Left hindlimb (tissue), 1 donor: Measurements from ENCODE around the gene PEX11B.
A peak's percentile ranks its signal among the peaks of the same experiment; 100 is the strongest.

ENCODE experiments used
- DNase-seq: peaks from one replicate; pipeline ENCODE4 v3.0.0-alpha.2; 2018

PEX11B gene

GRCh38 chr1:145863282-145864018 is 55.1 kb downstream of the PEX11B start:
- DNase-seq = peak; percentile 87
